Ovary (tissue), 3 donors: ENCODE data around the gene BRICD5.

Experiments used
- CTCF ChIP-seq, 3 donors: fragments of 450-650 bp in 2 of 3; fragments of 200-600 bp in 1 of 3; IDR thresholded peaks; one replicate each; pipeline versions ENCODE4 v1.5.1 to v1.8.0; 2016 to 2022; ENCODE audit warnings: antibody characterized with exemption in 3 of 3, mild to moderate bottlenecking in 1 of 3
- POLR2A ChIP-seq: fragments of 450-650 bp; IDR thresholded peaks from one replicate; pipeline ENCODE4 v1.6.1; 2017; ENCODE audit warnings: antibody characterized with exemption, mild to moderate bottlenecking, moderate library complexity
- donor health status: DM: no; HTN: no; CAD: no.

- TF ChIP-seq CTCF (IDR thresholded peaks at IDR 0.05) (no peak), POLR2A (no peak)
Observed at GRCh38 chr16:2190002-2190658, 20.5 kb downstream of the BRICD5 start.
